K562 (cell line): ENCODE results near the gene APBB2.

Source experiments
- BCOR ChIP-seq: fragments of 450-650 bp; IDR thresholded peaks from 2 replicates; pipeline ENCODE4 v1.6.1; 2016
- CBFB ChIP-seq: sonication (generic); formaldehyde crosslinking; IDR thresholded peaks from 2 replicates; pipeline ENCODE4 v1.4.0; 2020; ENCODE audit warnings: mild to moderate bottlenecking, missing genetic modification reagents
- CTCF ChIP-seq, 3 experiments: IDR thresholded peaks in 2 of 3; conservative IDR thresholded peaks in 1 of 3; 2 replicates each; pipeline ENCODE4 v1.5.1; 2011 to 2012; ENCODE audit warnings: low read length in 3 of 3, mild to moderate bottlenecking in 3 of 3, control low read depth in 2 of 3, improper control_type of control experiment in 1 of 3, inconsistent platforms in 1 of 3, low read depth in 1 of 3, mixed read lengths in 1 of 3, moderate library complexity in 1 of 3; ENCODE audit not compliant: insufficient read depth in 2 of 3
- ESRRA ChIP-seq: fragments of 450-650 bp; IDR thresholded peaks from 2 replicates; pipeline ENCODE4 v1.6.1; 2014; ENCODE audit warnings: low read depth, mild to moderate bottlenecking, moderate library complexity, borderline replicate concordance
- NFE2L1 ChIP-seq: fragments of 450-650 bp; IDR thresholded peaks from 2 replicates; pipeline ENCODE4 v1.6.1; 2016; ENCODE audit warnings: missing genetic modification characterization, low read depth, mild to moderate bottlenecking, missing compliant biosample characterization, moderate library complexity, borderline replicate concordance
- RFX5 ChIP-seq: IDR thresholded peaks from 2 replicates; pipeline ENCODE4 v1.6.1; 2011; ENCODE audit warnings: low read depth, mild to moderate bottlenecking, improper control_type of control experiment, low read length
- SMARCC2 ChIP-seq: fragments of 450-650 bp; IDR thresholded peaks from 2 replicates; pipeline ENCODE4 v1.6.1; 2017; ENCODE audit warnings: antibody characterized with exemption, moderate library complexity, mild to moderate bottlenecking, low read depth
- SMC3 ChIP-seq: conservative IDR thresholded peaks from 2 replicates; pipeline ENCODE4 v1.6.1; 2011; ENCODE audit warnings: low read depth, low read length, improper control_type of control experiment; ENCODE audit not compliant: insufficient read depth
- SPI1 ChIP-seq: IDR thresholded peaks from 2 replicates; pipeline ENCODE4 v1.6.1; 2011; ENCODE audit warnings: low read depth, low read length, control low read depth, borderline replicate concordance
- TCF7 ChIP-seq: sonication (generic); IDR thresholded peaks from 2 replicates; pipeline ENCODE4 v1.6.1; 2016; ENCODE audit warnings: antibody characterized with exemption, borderline replicate concordance
- USF2 ChIP-seq: sonication (generic); formaldehyde crosslinking; IDR thresholded peaks from 2 replicates; pipeline ENCODE4 v1.5.0; 2020; ENCODE audit warnings: missing genetic modification reagents
- ZFP1 ChIP-seq: fragments of 450-650 bp; formaldehyde crosslinking; IDR thresholded peaks from 2 replicates; pipeline ENCODE4 v1.4.0; 2020; ENCODE audit warnings: mild to moderate bottlenecking, mixed read lengths
- ZNF274 ChIP-seq: IDR thresholded peaks from 2 replicates; pipeline ENCODE4 v1.6.1; 2011; ENCODE audit warnings: low read depth, mild to moderate bottlenecking, low read length, moderate library complexity, borderline replicate concordance
- ZNF79 ChIP-seq: fragments of 250-450 bp; sonication (Bioruptor Pico); IDR thresholded peaks from 2 replicates; pipeline ENCODE4 v1.4.0; 2020; ENCODE audit warnings: low read depth, mild to moderate bottlenecking, moderate library complexity

- TF ChIP-seq TCF7 (no peak), BCOR (no peak), RFX5 (no peak), ESRRA (no peak), SMC3 (no peak), SPI1 (no peak), ZFP1 (CRISPR knock-in tag) (no peak), ZNF79 (CRISPR knock-in tag) (no peak), CBFB (CRISPR knock-in tag) (no peak), ZNF274 (no peak), USF2 (CRISPR knock-in tag) (no peak), SMARCC2 (no peak), NFE2L1 (no peak), CTCF (IDR thresholded peaks at IDR 0.05 in 2 of 3, conservative IDR thresholded peaks at IDR 0.05 in 1 of 3; ENCODE audit: insufficient read depth in 2 of 3, low read depth in 1 of 3, low read length in 3 of 3) (no peak)
These were observed 45.0 kb downstream of the APBB2 start for GRCh38 chr4:41169256-41169800.
